Measurements from ENCODE around the gene CPNE6.

- TF ChIP-seq CTCF (IDR thresholded peaks at IDR 0.05) (no peak), IRF3 (IDR thresholded peaks at IDR 0.05; ENCODE audit: low read depth, low read length) (no peak), NFIC (IDR thresholded peaks at IDR 0.05; ENCODE audit: borderline replicate concordance) (no peak), TCF12 (IDR thresholded peaks at IDR 0.05) (no peak), TAF1 (IDR thresholded peaks at IDR 0.05; ENCODE audit: borderline replicate concordance, low read depth, low read length) (no peak), EP300 (IDR thresholded peaks at IDR 0.05; ENCODE audit: borderline replicate concordance in 1 of 2, low read depth in 1 of 2, low read length in 1 of 2) (no peak)
These were observed 38.5 kb upstream of the CPNE6 start for GRCh38 chr14:24032727-24033418.

All from SK-N-SH (cell line).